GM23338 (cell line): ENCODE data around the gene BAD. TPM values are rescaled to one million over a fixed set of nuclear protein-coding genes. Genes with fewer than 3 reads are reported as not detected.

Experiments used
- ATAC-seq: fragments of 200-7000 bp; cut with Tn5 transposase; 3 replicates; pipeline ENCODE4 v1.9.1; 2020
- DNase-seq: peaks from one replicate; pipeline ENCODE4 v3.0.0-alpha.2; 2015; ENCODE audit warnings: low spot score
- H2AFZ ChIP-seq: fragments of 200-600 bp; sonication (generic); 2 replicates; pipeline ENCODE4 v1.8.0; 2016; ENCODE audit warnings: antibody characterized with exemption, mild to moderate bottlenecking, moderate library complexity
- H3F3A ChIP-seq: fragments of 200-600 bp; sonication (generic); replicated peaks from 2 replicates; pipeline ENCODE4 v1.8.0; 2017; ENCODE audit warnings: antibody characterized with exemption, mixed run types, low read depth
- H3K27ac ChIP-seq: fragments of 200-600 bp; sonication (generic); 2 replicates; pipeline ENCODE4 v1.6.1; 2016; ENCODE audit warnings: low read depth
- H3K27me3 ChIP-seq: fragments of 200-600 bp; sonication (generic); 2 replicates; pipeline ENCODE4 v1.8.0; 2016; ENCODE audit warnings: mild to moderate bottlenecking, mixed run types, moderate library complexity; ENCODE audit not compliant: insufficient read depth
- H3K36me3 ChIP-seq: fragments of 200-600 bp; sonication (generic); 2 replicates; pipeline ENCODE4 v1.8.0; 2016; ENCODE audit warnings: mild to moderate bottlenecking; ENCODE audit not compliant: insufficient read depth
- H3K4me1 ChIP-seq: fragments of 200-600 bp; sonication (generic); 2 replicates; pipeline ENCODE4 v1.8.0; 2016; ENCODE audit warnings: mild to moderate bottlenecking, moderate library complexity; ENCODE audit not compliant: insufficient read depth
- H3K4me2 ChIP-seq: fragments of 200-600 bp; sonication (generic); 2 replicates; pipeline ENCODE4 v1.7.1; 2017; ENCODE audit warnings: mixed run types
- H3K4me3 ChIP-seq: fragments of 200-600 bp; sonication (generic); 2 replicates; pipeline ENCODE4 v1.6.1; 2016; ENCODE audit warnings: mixed run types
- H3K79me2 ChIP-seq: fragments of 200-600 bp; sonication (generic); replicated peaks from 2 replicates; pipeline ENCODE4 v1.8.0; 2017; ENCODE audit warnings: mild to moderate bottlenecking; ENCODE audit not compliant: insufficient read depth
- H3K9me2 ChIP-seq: fragments of 200-600 bp; sonication (generic); 2 replicates; pipeline ENCODE4 v1.8.0; 2017; ENCODE audit not compliant: insufficient read depth
- H4K20me1 ChIP-seq: fragments of 200-600 bp; sonication (generic); replicated peaks from 2 replicates; pipeline ENCODE4 v1.8.0; 2017; ENCODE audit warnings: mild to moderate bottlenecking; ENCODE audit not compliant: insufficient read depth
- H3K27ac Mint-ChIP-seq: 2 replicates; pipeline ENCODE4 v1.8.0; 2020; ENCODE audit warnings: inconsistent platforms, mild to moderate bottlenecking, moderate library complexity, mixed read lengths
- H3K27me3 Mint-ChIP-seq: 3 replicates; pipeline ENCODE4 v1.8.0; 2022; ENCODE audit warnings: low read depth, mild to moderate bottlenecking, moderate library complexity, mixed read lengths, inconsistent platforms; ENCODE audit not compliant: insufficient read depth, poor library complexity
- H3K36me3 Mint-ChIP-seq: 3 replicates; pipeline ENCODE4 v1.8.0; 2021; ENCODE audit warnings: low read depth, mild to moderate bottlenecking, inconsistent platforms, moderate library complexity, mixed read lengths
- H3K4me1 Mint-ChIP-seq: 3 replicates; pipeline ENCODE4 v1.8.0; 2020; ENCODE audit warnings: mild to moderate bottlenecking, inconsistent platforms, mixed read lengths
- H3K4me3 Mint-ChIP-seq: 3 replicates; pipeline ENCODE4 v1.8.0; 2021; ENCODE audit warnings: moderate library complexity, mild to moderate bottlenecking, inconsistent platforms, mixed read lengths
- H3K9me3 Mint-ChIP-seq: 3 replicates; pipeline ENCODE4 v1.8.0; 2020; ENCODE audit warnings: moderate library complexity, mild to moderate bottlenecking, inconsistent platforms, mixed read lengths
- CREB1 ChIP-seq: fragments of 250-450 bp; sonication (Bioruptor Pico); IDR thresholded peaks from 2 replicates; pipeline ENCODE4 v1.5.0; 2020; ENCODE audit warnings: low read depth, mild to moderate bottlenecking, moderate library complexity
- EZH2 ChIP-seq: fragments of 200-600 bp; sonication (generic); IDR thresholded peaks from one replicate; pipeline ENCODE4 v1.8.0; 2017; ENCODE audit warnings: antibody characterized with exemption, mild to moderate bottlenecking, low read depth; ENCODE audit not compliant: unreplicated experiment
- EZH2phosphoT487 ChIP-seq: fragments of 200-600 bp; sonication (generic); IDR thresholded peaks from one replicate; pipeline ENCODE4 v1.8.1; 2018; ENCODE audit warnings: antibody characterized with exemption; ENCODE audit not compliant: unreplicated experiment
- JUNB ChIP-seq: IDR thresholded peaks from one replicate; pipeline ENCODE4 v1.6.1; 2016; ENCODE audit warnings: antibody characterized with exemption; ENCODE audit not compliant: unreplicated experiment
- NANOG ChIP-seq: IDR thresholded peaks from 2 replicates; pipeline ENCODE4 v1.6.1; 2016; ENCODE audit warnings: antibody characterized with exemption, borderline replicate concordance
- STAT1 ChIP-seq: IDR thresholded peaks from one replicate; pipeline ENCODE4 v1.6.1; 2016; ENCODE audit warnings: antibody characterized with exemption; ENCODE audit not compliant: unreplicated experiment
- ZNF114 ChIP-seq: fragments of 250-450 bp; sonication (Bioruptor Pico); IDR thresholded peaks from 2 replicates; pipeline ENCODE4 v1.5.0; 2020; ENCODE audit warnings: mild to moderate bottlenecking, moderate library complexity
- ZNF331 ChIP-seq: fragments of 250-450 bp; sonication (Bioruptor Pico); IDR thresholded peaks from 2 replicates; pipeline ENCODE4 v1.5.0; 2020; ENCODE audit warnings: low read depth, mild to moderate bottlenecking, moderate library complexity
- ZNF462 ChIP-seq: fragments of 250-450 bp; sonication (Bioruptor Pico); IDR thresholded peaks from 2 replicates; pipeline ENCODE4 v1.5.0; 2020; ENCODE audit warnings: mild to moderate bottlenecking, moderate library complexity
- polyA plus RNA-seq: library from polyadenylated mRNA; unstranded; fragments of >200 nt; fragmentation: Nextera tagmentation; extraction: Ambion mirVana; gene quantifications from 2 replicates; pipeline ENCODE4 v1.2.1, GENCODE V29; 2016
- total RNA-seq: library from RNA; depleted of rRNA; stranded (reverse); fragments of >200 nt; shearing (Covaris generic); gene quantifications from 2 replicates; pipeline ENCODE4 v1.2.3, GENCODE V29; 2014
- TF ChIP-seq, protein P1 (sequence below): IDR thresholded peaks from 2 replicates; pipeline ENCODE4 v1.6.1; 2016; ENCODE audit warnings: antibody characterized with exemption

BAD gene
- total and polyA plus RNA-seq, 2 experiments from 2014 or later = 46.3 to 46.4 TPM

DNA sequence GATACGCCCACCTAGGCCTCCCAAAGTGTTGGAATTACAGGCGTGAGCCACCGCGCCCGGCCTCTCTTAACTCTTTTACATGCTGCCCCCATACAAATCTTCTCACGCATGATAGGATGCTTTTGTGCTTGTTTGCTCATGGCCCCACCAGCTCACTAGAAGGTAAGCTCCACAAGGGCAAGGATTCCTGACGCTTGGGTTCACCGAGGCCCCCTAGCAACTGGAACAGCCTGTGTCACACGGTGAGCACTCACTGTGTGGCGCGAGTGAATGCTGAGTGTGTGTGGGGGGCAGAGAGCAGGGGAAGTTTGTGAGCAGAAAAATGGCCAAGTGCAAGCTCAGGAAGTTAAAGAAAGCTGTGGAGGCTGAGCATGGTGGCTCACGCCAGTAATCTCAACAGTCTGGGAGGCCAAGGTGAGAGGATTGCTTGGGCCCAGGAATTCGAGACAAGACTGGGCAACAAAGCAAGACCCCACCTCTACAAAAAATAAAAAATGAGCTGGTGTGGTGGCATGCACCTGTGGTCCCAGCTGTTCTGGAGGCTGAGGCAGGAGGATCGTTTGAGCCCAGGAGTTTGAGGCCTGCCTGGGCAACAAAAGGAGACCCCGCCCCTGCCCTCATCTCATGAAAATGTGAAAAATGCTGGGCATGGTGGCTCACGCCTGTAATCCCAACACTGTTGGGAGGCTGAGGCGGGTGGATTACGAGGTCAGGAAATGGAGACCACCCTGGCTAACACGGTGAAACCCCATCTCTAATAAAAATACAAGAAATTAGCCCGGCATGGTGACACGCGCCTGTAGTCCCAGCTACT, 2.3 kb downstream of the BAD start:
- Histone ChIP-seq H3K79me2 (no peaks in the 10 kb centered on the region), H3K27me3 (peaks cover 11% of the 10 kb centered on the region), H3K27ac (no peak overlapping the region), H3K36me3 (no peaks in the 10 kb centered on the region), H3K9me2 (no peaks in the 10 kb centered on the region), H3K4me3 (no peak overlapping the region), H2AFZ (no peak overlapping the region), H4K20me1 (no peaks in the 10 kb centered on the region; the same call in 1 of the 2 replicates), H3K4me1 (peaks cover 8% of the 10 kb centered on the region), H3K4me2 (no peak overlapping the region), H3F3A (peaks cover 6% of the 10 kb centered on the region; the same call in 1 of the 2 replicates)
- peaks cover 10% of the 10 kb centered on the region; the same call in 2 of the 3 replicates for H3K36me3 Mint-ChIP-seq
- DNase-seq (no peak), ATAC-seq (no peak)
- TF ChIP-seq ZNF331 (CRISPR knock-in tag) (no peak), CREB1 (CRISPR knock-in tag) (no peak), NANOG (no peak), EZH2 (no peak), STAT1 (no peak)
- TF ChIP-seq, protein P1, sequence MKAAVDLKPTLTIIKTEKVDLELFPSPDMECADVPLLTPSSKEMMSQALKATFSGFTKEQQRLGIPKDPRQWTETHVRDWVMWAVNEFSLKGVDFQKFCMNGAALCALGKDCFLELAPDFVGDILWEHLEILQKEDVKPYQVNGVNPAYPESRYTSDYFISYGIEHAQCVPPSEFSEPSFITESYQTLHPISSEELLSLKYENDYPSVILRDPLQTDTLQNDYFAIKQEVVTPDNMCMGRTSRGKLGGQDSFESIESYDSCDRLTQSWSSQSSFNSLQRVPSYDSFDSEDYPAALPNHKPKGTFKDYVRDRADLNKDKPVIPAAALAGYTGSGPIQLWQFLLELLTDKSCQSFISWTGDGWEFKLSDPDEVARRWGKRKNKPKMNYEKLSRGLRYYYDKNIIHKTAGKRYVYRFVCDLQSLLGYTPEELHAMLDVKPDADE = no peak
- H3K4me3 Mint-ChIP-seq = no peak overlapping the region
- no peaks in the 10 kb centered on the region for H3K9me3 Mint-ChIP-seq
- peaks cover 18% of the 10 kb centered on the region for H3K27me3 Mint-ChIP-seq
- no peak overlapping the region for H3K27ac Mint-ChIP-seq
- peaks cover 8% of the 10 kb centered on the region for H3K4me1 Mint-ChIP-seq

GRCh38 chr11:64278576-64279190, 5.8 kb downstream of the BAD start:
- TF ChIP-seq STAT1 (no peak), ZNF462 (CRISPR knock-in tag) (no peak), ZNF114 (no peak), JUNB (no peak), EZH2phosphoT487 (no peak)
- H3K27me3 ChIP-seq = no peaks in the 10 kb centered on the region
- no peaks in the 10 kb centered on the region for H3K9me2 ChIP-seq
- H3K27me3 Mint-ChIP-seq = peaks cover 7% of the 10 kb centered on the region
- peaks cover 10% of the 10 kb centered on the region for H3K36me3 Mint-ChIP-seq
- DNase-seq (no peak), ATAC-seq (no peak)
- peaks cover 4% of the 10 kb centered on the region; the same call in 2 of the 3 replicates for H3K4me1 Mint-ChIP-seq
- H4K20me1 ChIP-seq = no peaks in the 10 kb centered on the region; the same call in 1 of the 2 replicates
- H3K27ac ChIP-seq = no peak overlapping the region
- H3K4me1 ChIP-seq = peaks cover 1% of the 10 kb centered on the region
- no peak overlapping the region for H3K4me3 ChIP-seq
- no peaks in the 10 kb centered on the region for H3K36me3 ChIP-seq
- H3K27ac Mint-ChIP-seq = no peak overlapping the region
- no peak overlapping the region for H3K4me3 Mint-ChIP-seq
- no peak overlapping the region for H2AFZ ChIP-seq
- no peaks in the 10 kb centered on the region for H3F3A ChIP-seq
- no peaks in the 10 kb centered on the region for H3K9me3 Mint-ChIP-seq
- no peak overlapping the region for H3K4me2 ChIP-seq
- no peaks in the 10 kb centered on the region for H3K79me2 ChIP-seq
